Measurements from ENCODE around the gene MSRB1. TPM values are rescaled to one million over a fixed set of nuclear protein-coding genes. Genes with fewer than 3 reads are reported as not detected.

Gene MSRB1
- polyA plus RNA-seq, 4 donors = 62.5 to 86.2 (median 67.2) TPM

DNA sequence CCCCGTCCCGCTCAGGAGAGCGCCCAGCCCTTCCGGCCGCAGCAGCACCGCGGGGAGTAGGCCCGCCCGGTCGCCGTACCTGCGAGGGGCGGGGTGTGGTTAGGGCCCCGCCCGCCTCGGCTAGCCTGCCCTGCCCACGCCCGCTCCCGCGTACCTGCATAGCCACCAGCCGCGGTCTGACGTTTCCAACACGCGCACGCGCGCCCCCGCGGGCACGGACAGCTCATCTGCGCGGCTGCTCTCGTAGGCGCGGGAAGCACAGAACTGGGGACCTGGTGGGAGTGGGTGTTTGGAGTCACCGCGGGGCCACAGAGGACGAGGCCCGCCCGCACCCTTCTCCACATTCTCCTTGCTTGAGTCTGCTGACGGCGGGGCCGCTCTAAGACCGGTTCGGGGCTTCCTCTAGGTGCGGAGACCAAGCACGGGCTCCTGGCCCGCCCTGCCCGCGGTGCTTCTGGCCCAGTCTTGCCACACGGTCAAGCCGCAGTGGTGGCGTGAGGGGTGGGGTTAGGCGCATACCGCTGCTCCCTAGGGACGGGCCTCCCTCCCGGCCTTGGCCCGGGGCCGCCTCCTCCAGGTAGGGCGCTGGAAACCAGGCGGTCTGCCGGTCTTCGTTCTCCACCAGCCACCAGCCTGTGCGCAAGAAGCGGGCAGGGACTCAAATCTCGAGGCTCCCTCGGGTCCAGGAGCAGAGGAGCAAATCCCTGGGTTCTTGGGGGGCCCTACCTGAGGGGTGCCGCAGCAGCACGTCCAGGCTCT is 36.5 kb upstream of the MSRB1 start:
- no peak for DNase-seq (ENCODE audit: low read depth in 4 of 4, low spot score in 3 of 4)

DNA sequence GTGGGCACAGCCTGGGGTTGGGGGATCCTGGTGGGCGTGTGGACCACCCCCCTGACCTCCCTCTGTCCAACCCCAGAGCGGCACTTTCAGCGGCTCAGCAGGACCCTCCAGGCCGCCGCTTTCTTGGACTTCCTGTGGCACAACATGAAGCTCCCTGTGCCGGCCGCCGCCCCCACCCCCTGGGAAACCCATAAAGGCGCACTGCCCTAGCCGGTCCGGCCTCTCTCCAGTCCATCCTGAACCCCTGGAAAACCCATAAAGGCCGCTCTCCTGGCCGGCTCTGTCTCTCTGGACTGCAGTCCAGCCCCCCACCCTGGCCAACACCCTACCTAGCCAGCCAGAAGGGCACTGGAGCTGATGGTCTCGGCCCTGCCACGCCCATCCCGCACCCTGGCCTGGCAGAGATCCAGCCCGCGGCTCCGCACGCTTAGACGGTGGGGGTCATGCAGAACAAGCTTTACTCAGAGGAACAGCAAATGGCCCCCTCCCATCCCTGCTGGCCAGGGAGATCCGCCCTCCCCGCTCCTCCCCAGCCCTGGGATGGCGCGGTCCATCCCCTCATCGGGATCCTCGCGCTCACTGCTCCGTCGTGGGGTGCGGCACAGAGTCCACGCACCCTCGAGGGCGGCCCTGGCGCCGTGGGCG is 35.6 kb upstream of the MSRB1 start:
- no peak for DNase-seq (ENCODE audit: low read depth in 4 of 4, low spot score in 3 of 4)

DNA sequence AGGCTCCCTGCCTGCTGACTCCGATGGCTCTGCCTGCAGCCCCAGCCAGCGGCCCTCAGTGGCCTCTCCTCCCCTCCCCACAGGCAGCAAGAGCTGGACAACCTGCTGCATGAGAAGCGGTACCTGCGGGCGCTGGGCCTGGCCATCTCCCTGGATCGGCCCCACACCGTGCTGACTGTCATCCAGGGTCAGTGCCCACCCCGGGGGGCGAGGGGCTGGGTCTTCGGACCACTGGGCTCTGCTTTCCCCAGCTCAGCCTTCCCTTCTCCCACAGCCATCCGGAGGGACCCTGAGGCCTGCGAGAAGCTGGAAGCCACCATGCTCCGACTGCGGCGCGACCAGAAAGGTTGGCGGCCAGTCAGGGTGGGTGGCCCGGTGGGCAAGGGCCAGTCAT is 34.9 kb upstream of the MSRB1 start:
- DNase-seq (ENCODE audit: low read depth in 4 of 4, low spot score in 3 of 4) = no peak

DNA sequence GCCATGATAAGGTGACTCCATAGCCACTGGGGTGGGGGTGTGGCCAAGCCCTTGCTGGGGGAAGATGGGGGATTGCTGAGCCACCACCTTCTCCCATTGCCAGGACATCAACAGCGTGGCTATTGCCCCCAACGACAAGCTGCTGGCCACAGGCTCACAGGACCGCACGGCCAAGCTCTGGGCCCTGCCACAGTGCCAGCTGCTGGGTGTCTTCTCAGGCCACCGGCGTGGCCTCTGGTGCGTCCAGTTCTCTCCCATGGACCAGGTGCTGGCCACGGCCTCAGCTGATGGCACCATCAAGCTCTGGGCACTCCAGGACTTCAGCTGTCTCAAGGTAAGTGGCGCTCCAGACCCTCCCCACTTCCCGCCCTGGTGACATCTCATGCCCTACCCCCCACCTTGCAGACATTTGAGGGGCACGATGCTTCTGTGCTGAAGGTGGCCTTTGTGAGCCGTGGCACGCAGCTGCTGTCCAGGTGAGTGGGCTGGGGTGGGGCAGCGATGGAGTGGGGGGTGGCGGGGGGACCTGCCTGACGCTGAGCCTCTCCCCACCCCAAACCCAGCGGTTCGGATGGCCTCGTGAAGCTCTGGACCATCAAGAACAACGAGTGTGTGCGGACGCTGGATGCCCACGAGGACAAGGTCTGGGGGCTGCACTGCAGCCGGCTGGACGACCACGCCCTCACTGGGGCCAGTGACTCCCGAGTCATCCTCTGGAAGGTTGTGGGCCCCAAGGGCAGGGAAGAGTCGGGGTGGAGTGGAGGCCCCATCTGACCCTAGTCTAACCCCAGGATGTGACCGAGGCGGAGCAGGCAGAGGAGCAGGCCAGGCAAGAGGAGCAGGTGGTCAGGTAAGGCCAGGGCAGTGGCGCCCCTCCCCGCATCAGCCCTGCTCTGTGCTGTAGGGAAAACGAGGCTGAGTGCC is 34.2 kb upstream of the MSRB1 start:
- DNase-seq (ENCODE audit: low read depth in 4 of 4, low spot score in 3 of 4) = no peak

DNA sequence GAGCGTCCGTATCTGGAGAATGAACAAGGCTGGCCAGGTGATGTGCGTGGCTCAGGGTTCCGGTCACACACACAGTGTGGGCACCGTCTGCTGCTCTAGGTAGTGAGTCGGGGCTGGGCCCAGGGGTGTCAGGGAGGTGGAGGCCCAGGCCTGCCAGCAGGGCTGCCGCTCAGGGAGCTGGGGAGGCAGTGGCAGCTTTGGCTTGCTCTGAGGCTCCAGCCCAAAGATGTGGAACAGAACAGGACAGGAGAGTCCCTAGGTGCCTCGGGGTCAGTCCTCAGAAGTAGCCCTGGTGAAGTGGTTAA is 33.2 kb upstream of the MSRB1 start:
- DNase-seq (ENCODE audit: low read depth in 4 of 4, low spot score in 3 of 4) = no peak

DNA sequence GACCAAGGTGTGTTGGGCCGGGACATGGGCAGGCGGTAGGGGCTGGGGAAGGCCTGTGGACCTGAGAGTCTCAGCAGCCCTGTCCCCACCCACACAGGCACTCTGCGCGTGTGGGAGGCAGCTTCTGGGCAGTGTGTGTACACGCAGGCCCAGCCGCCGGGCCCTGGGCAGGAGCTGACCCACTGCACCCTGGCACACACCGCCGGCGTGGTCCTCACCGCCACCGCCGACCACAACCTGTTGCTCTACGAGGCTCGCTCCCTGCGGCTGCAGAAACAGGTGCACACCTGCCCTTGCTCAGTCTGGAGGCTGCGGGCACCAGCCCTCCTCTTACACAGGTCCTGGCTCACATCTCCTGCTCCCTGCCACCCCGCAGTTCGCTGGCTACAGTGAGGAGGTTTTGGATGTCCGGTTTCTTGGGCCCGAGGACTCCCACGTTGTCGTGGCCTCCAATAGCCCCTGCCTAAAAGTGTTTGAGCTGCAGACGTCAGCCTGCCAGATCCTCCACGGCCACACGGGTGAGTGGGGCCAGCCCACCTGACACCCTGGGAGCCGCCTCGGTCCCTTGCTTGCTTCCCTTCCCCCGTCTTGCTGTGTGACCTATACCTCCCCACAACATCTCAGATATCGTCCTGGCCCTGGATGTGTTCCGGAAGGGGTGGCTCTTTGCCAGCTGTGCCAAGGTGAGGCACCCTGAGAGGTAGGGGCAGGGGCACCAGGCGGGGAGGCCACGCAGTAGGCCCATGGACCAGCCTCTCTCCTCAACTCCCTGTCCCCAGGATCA is 32.6 kb upstream of the MSRB1 start:
- DNase-seq (ENCODE audit: low read depth in 4 of 4, low spot score in 3 of 4) = no peak

DNA sequence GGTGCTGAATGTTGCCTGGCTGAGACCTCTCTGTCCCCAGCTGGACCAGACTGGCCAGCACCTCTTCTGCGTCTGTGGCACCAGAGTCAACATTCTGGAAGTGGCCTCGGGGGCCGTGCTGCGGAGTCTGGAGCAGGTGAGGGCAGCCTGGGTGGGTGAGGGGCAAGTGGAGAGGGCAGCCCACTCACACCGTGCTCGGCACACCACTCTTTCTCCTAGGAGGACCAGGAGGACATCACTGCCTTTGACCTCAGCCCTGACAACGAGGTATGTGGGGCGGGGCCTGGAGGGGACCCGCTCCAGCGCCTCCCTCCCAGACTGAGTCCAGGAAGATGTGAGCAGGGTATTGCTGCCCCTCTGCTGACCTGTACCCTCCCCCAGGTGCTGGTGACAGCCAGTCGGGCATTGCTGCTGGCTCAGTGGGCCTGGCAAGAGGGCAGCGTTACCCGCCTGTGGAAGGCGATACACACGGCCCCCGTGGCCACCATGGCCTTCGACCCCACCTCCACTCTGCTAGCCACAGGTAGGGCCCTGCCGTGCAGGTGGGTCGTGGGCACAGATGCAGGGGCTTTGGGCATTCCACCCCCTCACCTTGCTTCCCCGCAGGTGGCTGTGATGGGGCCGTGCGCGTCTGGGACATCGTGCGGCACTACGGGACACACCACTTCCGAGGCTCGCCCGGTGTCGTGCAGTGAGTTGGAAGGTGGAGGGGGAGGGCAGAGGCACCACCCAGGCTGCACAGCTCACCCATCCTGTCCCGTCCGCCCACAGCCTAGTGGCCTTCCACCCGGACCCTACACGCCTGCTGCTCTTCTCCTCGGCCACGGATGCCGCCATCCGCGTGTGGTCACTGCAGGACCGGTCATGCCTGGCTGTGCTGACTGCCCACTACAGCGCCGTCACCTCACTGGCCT is 31.4 kb upstream of the MSRB1 start:
- no peak for DNase-seq (ENCODE audit: low read depth in 4 of 4, low spot score in 3 of 4)

DNA sequence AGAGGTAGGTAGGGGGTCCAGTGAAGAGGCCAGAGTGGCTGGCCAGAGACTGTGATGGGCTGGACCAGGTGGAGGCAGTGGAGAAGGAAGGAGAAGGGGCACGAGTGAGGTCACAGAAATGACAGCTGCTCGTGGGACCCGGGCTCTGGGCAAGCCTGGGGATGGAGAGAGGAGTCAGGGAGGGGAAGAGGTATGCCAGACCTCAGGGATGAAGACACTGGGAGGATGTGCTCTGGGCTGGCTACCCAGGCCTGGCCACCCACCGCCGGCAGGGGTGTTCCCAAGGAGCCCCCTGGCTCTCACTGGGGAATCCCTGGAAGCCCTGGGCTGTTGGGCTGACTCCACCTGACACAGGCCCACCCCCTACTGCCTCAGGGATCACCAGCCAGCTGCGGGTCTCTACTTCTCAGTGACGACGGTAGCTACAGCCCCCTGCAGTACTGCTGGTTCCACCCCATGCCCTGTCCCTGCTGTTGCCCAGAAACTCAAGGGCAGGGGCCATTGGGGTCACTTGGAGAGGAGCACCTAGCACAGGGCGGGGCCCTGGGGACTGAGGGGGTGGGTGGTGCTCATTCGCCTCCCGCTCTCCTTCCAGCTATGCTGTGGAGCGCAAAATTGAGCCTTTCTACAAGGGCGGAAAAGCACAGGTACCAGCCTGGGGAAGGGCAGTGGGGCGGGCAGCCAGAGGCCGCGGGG is 30.6 kb upstream of the MSRB1 start:
- no peak for DNase-seq (ENCODE audit: low read depth in 4 of 4, low spot score in 3 of 4)

DNA sequence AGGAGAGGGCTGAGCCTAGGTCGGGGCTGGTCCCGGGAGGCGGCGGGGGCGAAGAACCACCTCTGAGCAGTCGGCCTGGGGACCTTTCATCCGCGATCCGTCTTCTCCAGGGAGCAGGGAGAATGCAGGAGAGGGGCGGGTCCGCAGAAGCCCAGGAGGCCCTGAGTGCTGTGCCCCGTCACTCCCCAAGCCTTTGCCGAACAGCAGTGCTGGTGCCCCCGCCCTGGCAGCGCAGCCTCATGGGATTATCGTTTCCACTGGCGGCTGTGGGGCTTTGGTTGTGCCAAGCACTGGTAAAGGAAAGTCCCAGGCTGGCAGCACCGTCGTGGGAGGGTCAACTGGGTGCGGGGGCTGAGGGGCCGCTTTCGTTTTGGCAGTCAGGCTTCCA is 29.5 kb upstream of the MSRB1 start:
- no peak for DNase-seq (ENCODE audit: low read depth in 4 of 4, low spot score in 3 of 4)

DNA sequence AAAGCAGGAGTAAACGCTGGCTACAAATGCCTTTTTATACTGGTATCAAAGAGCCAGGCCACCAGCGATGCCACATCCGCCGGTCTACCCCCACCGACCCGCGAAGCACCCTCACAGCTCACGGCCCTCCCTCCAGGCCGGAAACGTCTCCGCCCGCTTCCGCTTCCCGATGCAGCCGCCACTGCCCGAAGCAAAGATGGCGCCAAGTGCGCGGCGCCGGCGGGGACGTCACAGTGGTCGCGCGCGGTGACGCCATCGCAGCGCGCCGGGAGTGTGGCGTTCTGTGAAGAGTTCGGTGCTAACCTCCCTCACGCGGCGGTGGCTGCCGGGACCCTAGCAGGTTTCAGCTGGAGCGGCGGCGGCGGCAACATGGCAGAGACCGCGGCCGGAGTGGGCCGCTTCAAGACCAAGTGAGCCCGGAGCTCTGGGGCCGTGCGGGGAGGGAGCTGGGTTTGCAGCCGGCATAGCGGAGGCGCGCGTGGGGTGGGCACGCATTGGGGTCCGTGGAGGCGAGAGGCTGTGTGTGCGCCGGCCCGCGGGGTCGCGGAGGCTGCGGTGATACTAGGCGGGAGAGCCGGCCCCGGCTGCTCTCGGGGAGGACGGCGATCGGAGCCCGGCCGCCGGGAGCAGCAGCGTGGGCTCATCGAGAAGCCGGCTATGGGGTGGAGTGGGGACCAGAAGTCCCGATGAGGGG is 28.9 kb upstream of the MSRB1 start, which contains the start of gene TBL3:
TBL3 (plus strand) TSS at position 258 of the 694 bp plus-strand sequence; CDS start at position 370, 112 bp downstream.
- peak; percentile 86 to 90 (median 88) for DNase-seq (ENCODE audit: low read depth in 4 of 4, low spot score in 3 of 4)

DNA sequence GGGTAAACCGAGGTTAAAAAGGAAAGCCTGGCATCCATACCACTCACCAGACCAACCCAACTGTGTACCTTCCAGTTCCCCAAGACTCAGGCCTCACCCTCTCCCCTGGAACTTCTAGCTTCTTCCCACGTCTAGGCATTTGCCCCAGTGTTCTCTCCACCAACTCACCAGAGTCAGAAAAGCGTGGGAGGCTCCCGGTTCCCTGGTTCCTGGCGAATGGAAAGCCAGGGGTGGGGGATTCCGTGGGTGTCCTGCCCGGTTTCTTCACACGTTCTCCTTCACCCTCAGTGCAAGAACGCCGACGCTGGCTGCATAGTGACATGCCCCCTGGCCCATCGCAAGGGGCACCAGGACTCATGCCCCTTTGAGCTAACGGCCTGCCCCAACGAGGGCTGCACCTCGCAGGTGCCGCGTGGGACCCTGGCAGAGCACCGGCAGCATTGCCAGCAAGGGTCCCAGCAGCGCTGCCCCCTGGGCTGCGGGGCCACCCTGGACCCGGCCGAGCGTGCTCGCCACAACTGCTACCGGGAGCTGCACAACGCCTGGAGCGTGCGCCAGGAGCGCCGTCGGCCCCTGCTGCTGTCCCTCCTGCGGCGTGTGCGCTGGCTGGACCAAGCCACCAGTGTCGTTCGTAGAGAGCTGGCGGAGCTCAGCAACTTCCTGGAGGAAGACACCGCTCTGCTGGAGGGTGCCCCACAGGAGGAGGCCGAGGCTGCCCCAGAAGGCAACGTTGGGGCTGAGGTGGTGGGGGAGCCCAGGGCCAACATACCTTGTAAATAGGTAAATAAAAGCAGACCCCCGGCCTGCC is 25.4 kb upstream of the MSRB1 start:
- no peak for DNase-seq (ENCODE audit: low read depth in 4 of 4, low spot score in 3 of 4)

DNA sequence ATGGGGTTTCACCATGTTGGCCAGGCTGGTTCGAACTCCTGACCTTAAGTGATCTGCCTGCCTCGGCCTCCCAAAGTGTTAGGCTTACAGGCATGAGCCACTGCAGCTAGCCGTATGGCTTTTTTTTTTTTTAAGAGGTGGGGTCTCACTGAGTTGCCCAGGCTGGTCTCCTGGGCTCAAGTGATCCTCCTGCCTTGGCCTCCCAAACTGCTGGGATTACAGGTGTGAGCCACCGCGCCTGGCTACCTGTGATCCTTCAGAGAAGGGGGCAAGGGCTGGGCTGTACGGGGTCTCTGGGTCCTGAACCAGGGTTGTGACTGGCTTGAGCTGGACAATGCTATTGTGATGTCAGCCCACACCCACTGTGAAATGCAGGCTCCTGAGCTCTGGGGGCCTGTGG is 23.5 kb upstream of the MSRB1 start, which contains the start of gene RNF151:
RNF151 (plus strand) TSS at position 397 of the 400 bp plus-strand sequence. CDS start 26 bp downstream, outside the sequence.
- DNase-seq (ENCODE audit: low read depth in 4 of 4, low spot score in 3 of 4) = no peak

DNA sequence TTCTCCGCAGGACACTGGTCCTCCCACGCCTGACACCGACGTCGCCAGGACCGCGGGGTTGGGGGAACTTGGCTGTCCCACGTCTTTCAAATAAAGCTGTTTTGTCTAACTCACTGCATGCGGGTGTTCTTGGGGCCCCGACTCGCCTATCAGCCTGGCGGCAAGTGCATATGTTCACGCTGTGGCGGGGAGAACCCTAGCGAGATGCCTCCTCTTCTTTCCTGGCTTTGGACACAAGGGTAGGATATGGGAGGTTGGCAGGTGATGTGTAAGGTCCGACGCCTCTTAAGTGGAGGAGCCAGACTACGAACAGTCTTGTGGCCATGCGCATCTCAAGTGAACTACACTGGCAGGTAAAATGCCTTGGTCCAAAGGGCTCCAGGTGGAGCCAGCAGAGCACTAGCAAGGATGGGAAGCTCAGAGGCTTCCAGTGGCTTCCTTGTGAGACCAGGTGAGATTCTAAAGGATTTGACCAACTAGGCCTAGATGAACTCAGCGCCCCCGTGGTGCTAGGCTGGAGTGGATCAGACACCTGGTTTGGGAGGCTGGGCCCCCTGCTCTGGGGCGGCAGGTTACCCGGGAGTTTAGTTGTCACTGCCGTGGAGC is 22.5 kb upstream of the MSRB1 start:
- DNase-seq (ENCODE audit: low read depth in 4 of 4, low spot score in 3 of 4) = no peak

DNA sequence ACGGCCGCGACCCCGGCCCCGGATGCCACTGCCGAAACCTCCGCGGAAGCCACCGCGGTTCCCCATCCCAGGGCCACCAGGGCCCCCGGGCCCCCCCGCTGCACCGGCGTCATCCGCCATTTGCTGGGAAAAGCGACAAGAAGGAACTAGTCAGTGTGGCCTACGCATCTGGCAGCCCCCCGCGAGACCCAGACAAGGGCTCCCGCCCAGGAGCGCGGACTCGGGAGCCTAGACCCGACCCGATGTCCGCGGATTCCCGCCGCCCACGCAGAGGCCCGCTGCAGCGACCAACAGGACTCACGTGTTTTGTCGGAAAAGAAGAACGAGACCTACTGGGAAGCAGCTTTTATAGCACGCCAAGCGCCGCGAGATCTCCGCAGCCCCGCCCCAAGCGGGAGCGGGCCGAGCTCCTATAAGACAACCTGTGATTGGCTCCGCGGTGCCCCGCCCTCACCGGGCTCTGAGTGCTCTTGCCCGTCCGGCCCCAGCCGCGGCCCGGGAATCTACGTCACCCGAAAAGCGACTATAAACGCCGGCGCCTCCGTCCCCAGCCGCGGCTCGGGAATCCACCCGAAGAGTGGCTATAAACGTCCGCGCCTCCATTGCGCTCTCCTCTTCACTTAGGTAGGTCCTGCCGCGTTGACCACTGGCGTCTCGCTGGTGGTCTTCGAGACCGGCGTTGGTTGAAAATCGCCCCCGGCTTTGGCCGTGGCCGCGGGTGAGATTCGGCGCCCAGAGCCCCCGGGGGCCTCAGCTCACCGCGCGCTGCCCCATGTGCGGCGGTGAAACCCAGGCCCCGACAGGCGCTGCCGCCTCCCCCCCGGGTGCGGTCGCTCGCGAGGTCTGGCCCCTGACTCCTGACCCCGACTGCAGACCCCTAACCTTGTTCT is 21.8 kb upstream of the MSRB1 start, which contains the start of gene RPS2:
RPS2 (minus strand) TSS at position 321 of the 890 bp plus-strand sequence; CDS start at position 120, 201 bp downstream.
- DNase-seq (ENCODE audit: low read depth in 4 of 4, low spot score in 3 of 4) = peak; percentile 93 to 98 (median 96)

DNA sequence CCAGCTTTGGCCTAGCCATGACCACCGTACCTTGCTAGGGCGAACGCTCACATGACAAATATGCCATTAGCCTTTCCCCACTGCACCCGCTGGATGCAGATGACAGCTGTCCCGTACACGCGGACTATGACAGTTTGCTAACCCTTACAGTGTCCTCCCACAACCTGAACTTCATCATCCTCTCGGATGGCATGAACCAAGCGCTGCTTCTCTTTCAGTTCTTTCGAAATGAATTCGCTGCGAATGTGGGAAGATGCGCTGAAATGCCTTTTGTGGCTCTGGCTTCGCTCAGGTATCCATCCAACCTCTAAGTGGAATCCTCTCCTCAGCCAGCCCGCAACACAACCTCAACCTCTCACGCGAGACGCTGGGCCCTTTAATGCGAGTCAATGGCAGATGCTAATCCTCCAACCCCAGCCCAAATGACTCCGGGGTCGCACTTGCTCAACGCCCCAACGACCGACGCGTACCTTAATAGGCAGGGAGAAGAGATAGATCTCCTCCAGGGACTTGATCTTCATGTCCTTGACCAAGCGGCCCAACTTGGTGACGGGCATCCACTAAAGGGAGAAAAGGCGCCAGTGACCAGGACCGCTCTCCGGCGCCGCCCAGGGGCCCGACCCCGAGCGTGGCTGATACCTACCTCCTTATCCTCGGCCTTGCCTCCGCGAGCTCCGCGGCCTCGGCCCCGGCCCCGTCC is 21.0 kb upstream of the MSRB1 start:
- DNase-seq (ENCODE audit: low read depth in 4 of 4, low spot score in 3 of 4) = no peak

All from right renal pelvis (tissue), 4 donors.